Measurements from ENCODE around the gene CBLN1. TPM values are rescaled to one million over a fixed set of nuclear protein-coding genes. Genes with fewer than 3 reads are reported as not detected.

Gene CBLN1
- not detected for total RNA-seq (2021; fragmentation: NEBNext Ultra II Directional; extraction: Animal tissue kit (Norgen Biotek cat#: 25700))
- long read RNA-seq: 0 reads

- no peak within 1 kb of the TSS for H3K4me3 Mint-ChIP-seq
- no peaks in the 10 kb centered on the region for H3K4me1 Mint-ChIP-seq (ENCODE audit: low read depth)
- H3K27ac Mint-ChIP-seq: no peak within 1 kb of the TSS
- DNase-seq: no peak
- H3K36me3 Mint-ChIP-seq (ENCODE audit: low read depth): no peaks in the 10 kb centered on the region
- H3K9me3 Mint-ChIP-seq: peaks cover 25% of the 10 kb centered on the region
- TF ChIP-seq, protein P1, sequence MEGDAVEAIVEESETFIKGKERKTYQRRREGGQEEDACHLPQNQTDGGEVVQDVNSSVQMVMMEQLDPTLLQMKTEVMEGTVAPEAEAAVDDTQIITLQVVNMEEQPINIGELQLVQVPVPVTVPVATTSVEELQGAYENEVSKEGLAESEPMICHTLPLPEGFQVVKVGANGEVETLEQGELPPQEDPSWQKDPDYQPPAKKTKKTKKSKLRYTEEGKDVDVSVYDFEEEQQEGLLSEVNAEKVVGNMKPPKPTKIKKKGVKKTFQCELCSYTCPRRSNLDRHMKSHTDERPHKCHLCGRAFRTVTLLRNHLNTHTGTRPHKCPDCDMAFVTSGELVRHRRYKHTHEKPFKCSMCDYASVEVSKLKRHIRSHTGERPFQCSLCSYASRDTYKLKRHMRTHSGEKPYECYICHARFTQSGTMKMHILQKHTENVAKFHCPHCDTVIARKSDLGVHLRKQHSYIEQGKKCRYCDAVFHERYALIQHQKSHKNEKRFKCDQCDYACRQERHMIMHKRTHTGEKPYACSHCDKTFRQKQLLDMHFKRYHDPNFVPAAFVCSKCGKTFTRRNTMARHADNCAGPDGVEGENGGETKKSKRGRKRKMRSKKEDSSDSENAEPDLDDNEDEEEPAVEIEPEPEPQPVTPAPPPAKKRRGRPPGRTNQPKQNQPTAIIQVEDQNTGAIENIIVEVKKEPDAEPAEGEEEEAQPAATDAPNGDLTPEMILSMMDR (IDR thresholded peaks at IDR 0.05): no peak
- H3K27me3 Mint-ChIP-seq (ENCODE audit: insufficient read depth): peaks cover 4% of the 10 kb centered on the region; the same call in 1 of the 2 replicates
Measured at GRCh38 chr16:49281480-49281842, at the start of gene CBLN1. CBLN1 (minus strand) TSS chr16:49281838; CDS start chr16:49281465, 373 bp downstream.

DNA sequence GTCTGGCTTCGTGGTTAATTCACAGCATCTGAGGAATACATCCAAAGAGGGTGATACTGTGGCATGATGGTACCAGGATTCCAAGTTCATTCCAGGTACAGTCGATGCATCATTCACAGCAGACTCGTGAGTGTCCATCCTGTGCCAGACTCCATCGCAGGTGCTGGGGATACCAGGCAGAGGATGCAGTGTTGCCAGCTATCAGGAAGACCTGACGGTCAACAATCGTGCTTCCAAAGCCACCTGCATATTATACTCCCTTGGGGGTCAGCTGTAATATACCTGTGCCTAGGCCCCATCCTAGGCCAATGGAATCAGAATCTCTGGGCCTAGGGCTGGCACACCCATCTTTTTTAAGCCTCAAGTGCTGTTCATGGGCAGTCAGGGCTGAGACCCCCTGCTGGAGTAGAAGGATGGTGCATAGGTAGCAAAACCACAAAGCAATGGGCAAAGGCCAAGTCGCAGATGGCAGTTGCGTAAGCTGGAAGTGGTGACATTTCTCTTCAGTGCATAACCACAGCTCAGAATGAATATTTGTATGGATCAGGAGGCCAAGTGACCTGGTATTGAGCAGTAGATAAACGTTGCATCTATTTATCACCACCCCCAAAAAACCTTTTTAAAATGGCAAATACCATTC lies 49.0 kb upstream of the CBLN1 start:
- peaks cover 5% of the 10 kb centered on the region; the same call in 1 of the 2 replicates for H3K36me3 Mint-ChIP-seq (ENCODE audit: low read depth)
- H3K4me3 Mint-ChIP-seq: no peak overlapping the region
- TF ChIP-seq, protein P1 (IDR thresholded peaks at IDR 0.05): no peak
- no peaks in the 10 kb centered on the region for H3K4me1 Mint-ChIP-seq (ENCODE audit: low read depth)
- DNase-seq: no peak
- peaks cover 2% of the 10 kb centered on the region; the same call in 1 of the 2 replicates for H3K27me3 Mint-ChIP-seq (ENCODE audit: insufficient read depth)
- H3K27ac Mint-ChIP-seq: no peak overlapping the region
- peaks cover 23% of the 10 kb centered on the region for H3K9me3 Mint-ChIP-seq

DNA sequence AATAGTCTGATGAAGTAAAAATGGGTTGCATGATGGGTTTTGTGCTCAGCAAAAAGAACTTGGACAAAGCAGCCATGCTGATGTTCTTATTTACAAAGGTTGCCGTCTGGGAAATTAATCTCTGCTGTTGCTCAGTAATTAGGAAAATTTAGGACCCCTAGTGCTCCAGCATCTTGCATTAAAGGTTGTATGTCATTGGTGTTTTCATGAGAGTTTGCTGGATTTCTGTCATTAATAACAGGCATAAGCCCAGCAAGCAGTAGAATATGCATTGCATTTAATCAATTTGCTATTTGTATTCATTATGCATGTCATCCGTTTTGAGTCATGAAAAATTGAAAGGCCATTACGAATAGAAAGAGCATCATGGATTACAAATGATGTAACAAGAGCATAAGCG lies 46.7 kb upstream of the CBLN1 start:
- Mint-ChIP-seq H3K4me1 (ENCODE audit: low read depth) (no peaks in the 10 kb centered on the region), H3K36me3 (ENCODE audit: low read depth) (peaks cover 5% of the 10 kb centered on the region; the same call in 1 of the 2 replicates), H3K4me3 (no peak overlapping the region), H3K9me3 (peaks cover 26% of the 10 kb centered on the region), H3K27me3 (ENCODE audit: insufficient read depth) (no peaks in the 10 kb centered on the region), H3K27ac (no peak overlapping the region)
- TF ChIP-seq, protein P1 (IDR thresholded peaks at IDR 0.05): no peak
- no peak for DNase-seq

- H3K4me1 Mint-ChIP-seq (ENCODE audit: low read depth): no peaks in the 10 kb centered on the region
- H3K36me3 Mint-ChIP-seq (ENCODE audit: low read depth): peaks cover 5% of the 10 kb centered on the region; the same call in 1 of the 2 replicates
- TF ChIP-seq, protein P1 (IDR thresholded peaks at IDR 0.05): no peak
- H3K27ac Mint-ChIP-seq: no peak overlapping the region
- no peak overlapping the region for H3K4me3 Mint-ChIP-seq
- H3K9me3 Mint-ChIP-seq: peaks cover 26% of the 10 kb centered on the region
- DNase-seq: no peak
- H3K27me3 Mint-ChIP-seq (ENCODE audit: insufficient read depth): no peaks in the 10 kb centered on the region; the same call in 1 of the 2 replicates
Measured at GRCh38 chr16:49327466-49327865, 45.8 kb upstream of the CBLN1 start.

DNA sequence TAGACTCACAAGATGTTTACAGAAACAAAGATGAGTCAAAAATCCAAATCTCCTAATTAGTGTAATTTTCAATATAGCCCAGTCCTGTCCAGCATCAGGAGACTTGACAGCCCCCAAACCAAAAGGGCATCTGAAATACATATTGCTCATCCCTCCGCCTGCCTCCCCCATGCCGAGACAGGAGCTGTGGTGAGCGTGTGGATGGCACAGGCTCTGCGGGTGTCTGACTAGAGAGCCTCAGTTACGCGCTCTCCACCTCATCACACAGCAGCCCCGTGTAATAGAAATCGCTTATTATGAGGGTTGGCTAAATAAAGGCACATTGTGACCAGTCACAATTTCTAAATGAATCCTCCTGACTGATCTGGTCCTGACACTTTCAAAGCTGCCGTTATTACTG lies 43.1 kb upstream of the CBLN1 start:
- Mint-ChIP-seq H3K9me3 (peaks cover 29% of the 10 kb centered on the region), H3K4me1 (ENCODE audit: low read depth) (no peaks in the 10 kb centered on the region), H3K36me3 (ENCODE audit: low read depth) (peaks cover 5% of the 10 kb centered on the region; the same call in 1 of the 2 replicates), H3K27ac (no peak overlapping the region), H3K27me3 (ENCODE audit: insufficient read depth) (no peaks in the 10 kb centered on the region; the same call in 1 of the 2 replicates), H3K4me3 (no peak overlapping the region)
- TF ChIP-seq, protein P1 (IDR thresholded peaks at IDR 0.05): no peak
- no peak for DNase-seq

All from HFFc6 (cell line).